HG02885 (cell line): ENCODE results near the gene PARP14.
"Not testable (repeated sequence)": the region's sequence is repeated elsewhere in the genome, so short reads cannot be mapped to it uniquely, and the experiment has no call there.

Source experiments
- ATAC-seq: cut with Tn5 transposase; IDR thresholded peaks from one replicate; pipeline ENCODE4 v1.9.1; 2021; ENCODE audit warnings: mild to moderate bottlenecking; ENCODE audit not compliant: unreplicated experiment, poor library complexity

The PARP14 gene

DNA sequence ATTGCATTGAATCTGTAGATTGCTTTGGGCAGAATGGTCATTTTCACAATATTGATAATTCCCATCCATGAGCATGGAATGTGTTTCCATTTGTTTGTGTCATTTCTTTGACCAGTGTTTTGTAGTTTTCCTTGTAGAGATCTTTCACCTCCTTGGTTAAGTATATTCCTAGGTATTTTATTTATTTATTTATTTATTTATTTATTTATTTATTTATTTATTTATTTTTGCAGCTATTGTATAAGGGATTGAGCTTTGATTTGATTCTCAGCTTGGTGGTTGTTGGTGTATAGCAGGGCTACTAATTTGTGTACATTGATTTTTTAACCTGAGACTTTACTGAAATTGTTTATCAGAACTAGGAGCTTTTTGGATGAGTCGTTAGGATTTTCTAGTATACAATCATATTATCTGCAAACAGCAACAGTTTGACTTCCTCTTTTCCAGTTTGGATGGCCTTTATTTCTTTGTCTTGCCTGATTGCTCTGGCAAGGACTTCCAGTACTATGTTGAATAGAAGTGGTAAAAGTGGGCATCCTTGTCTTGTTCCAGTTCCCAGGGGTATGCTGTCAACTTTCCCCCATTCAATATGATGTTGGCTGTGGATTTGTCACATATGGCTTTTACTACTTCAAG is 30.1 kb downstream of the PARP14 start:
- ATAC-seq, result not testable (repeated sequence)

DNA sequence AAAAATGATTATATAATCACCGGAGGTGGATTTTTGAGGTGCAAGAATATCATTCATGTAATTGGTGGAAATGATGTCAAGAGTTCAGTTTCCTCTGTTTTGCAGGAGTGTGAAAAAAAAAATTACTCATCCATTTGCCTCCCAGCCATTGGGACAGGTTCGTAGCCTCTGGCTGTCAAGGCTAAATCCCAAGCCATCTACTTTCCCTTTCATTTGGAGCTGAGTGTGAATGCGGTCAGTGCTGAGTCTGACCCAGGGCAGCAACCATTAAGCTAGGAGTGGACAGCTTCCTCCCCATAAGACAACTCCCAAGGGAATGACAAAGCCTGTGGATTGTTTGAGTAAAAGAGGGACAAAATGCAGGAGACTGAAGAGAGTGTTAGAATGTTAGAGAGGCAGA is 33.6 kb downstream of the PARP14 start:
- no peak for ATAC-seq

DNA sequence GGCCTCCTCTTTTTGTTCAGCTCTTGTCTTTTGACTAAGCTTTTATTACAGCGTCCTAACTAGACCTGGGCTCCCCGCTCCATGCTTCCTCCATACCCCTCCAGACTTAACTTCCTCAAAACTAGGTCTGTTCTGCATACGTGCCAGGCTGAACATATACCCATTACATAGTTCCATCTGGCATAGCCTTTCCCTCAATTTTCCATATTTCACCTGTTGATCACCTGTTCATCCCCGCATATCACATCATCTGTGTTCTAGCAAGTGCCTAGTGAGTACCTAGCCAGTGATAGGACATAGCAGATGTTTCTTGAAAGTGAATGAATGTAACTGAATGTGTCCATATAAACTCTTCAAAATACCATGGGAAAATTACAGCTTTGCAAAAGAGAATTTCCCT is 36.0 kb downstream of the PARP14 start:
- no peak for ATAC-seq

DNA sequence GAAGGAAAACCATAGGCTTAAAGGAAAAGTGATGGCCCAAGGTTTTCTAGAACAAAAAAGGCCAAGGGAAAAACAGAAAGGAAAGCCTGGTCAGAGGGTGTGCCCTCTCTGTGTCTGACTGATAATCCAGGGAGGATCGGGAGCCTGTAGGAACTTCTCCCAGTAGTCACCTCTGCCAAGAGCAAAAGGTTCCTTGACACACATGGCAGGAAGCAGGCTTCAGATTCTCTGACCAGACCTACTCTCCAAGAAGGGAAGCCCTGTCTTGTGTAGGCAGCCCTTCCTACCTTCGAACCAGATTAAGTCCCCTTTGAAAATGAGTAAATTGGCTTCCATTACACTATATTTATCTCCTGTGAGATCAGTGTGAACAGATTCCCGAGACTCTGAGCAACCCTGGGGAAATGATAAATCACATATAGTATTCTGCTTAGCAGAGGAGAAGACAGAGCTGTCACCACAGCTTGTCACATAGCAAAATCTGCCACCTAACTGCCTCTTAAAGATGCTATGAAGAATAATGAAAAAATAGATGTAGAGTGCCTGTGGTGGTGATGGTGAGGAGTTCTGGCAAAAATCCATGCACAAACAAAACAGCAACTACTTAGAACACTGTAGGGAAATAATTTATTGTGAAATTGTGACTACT is 38.8 kb downstream of the PARP14 start:
- ATAC-seq, result no peak

DNA sequence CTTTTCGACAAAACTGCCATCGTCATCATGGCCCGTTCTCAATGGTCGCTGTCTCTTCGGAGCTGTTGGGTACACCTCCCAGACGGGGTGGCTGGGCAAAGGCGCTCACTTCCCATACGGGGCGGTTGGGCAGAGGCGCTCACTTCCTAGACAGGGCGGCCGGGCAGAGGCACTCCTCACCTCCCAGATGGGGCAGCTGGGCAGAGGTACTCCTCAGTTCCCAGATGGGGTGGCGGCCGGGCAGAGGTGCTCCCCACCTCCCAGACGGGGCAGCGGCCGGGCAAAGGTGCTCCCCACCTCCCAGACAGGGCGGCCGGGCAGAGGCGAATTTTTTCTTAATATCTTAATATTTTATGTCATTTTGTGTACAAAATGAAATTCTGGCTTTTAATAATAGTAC is 44.5 kb downstream of the PARP14 start:
- no peak for ATAC-seq

DNA sequence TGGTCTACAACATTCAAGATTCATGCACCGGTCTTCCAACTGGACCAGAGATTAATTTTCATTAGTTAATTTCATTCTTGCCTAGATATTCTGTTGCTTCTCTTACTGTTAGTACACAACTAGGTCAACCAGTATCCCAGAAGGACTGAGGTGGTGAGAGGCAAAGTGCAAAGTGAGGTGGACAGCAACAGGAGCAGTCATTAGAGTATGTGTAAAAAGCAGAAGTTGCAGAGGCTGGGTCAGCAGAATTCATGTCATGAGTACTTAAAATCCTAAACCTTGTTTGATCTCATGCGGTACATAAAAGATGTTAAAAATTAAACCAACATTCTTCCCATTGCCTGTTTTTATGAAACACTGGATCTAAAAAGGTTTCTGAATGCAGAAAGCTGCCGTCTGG is 46.7 kb downstream of the PARP14 start:
- no peak for ATAC-seq

DNA sequence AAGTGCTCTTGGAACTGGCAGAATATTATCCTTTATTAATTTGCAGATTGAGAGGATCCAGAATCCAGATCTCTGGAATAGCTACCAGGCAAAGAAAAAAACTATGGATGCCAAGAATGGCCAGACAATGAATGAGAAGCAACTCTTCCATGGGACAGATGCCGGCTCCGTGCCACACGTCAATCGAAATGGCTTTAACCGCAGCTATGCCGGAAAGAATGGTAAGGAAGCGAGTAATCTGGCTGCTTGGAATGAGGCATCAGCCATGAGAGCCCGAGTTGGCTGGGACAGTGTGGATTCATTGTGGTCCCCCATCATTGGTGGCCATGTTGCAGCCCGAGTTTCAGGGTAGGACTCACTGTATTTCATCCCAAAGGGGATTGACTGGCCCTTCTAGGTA is 47.1 kb downstream of the PARP14 start:
- no peak for ATAC-seq

DNA sequence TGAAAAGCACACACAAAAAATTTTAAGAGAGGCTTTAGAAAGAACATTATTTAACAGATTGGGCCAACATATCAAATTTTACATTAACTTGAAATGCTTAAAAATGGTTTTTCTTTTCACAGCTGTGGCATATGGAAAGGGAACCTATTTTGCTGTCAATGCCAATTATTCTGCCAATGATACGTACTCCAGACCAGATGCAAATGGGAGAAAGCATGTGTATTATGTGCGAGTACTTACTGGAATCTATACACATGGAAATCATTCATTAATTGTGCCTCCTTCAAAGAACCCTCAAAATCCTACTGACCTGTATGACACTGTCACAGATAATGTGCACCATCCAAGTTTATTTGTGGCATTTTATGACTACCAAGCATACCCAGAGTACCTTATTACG is 47.5 kb downstream of the PARP14 start:
- ATAC-seq, result no peak

DNA sequence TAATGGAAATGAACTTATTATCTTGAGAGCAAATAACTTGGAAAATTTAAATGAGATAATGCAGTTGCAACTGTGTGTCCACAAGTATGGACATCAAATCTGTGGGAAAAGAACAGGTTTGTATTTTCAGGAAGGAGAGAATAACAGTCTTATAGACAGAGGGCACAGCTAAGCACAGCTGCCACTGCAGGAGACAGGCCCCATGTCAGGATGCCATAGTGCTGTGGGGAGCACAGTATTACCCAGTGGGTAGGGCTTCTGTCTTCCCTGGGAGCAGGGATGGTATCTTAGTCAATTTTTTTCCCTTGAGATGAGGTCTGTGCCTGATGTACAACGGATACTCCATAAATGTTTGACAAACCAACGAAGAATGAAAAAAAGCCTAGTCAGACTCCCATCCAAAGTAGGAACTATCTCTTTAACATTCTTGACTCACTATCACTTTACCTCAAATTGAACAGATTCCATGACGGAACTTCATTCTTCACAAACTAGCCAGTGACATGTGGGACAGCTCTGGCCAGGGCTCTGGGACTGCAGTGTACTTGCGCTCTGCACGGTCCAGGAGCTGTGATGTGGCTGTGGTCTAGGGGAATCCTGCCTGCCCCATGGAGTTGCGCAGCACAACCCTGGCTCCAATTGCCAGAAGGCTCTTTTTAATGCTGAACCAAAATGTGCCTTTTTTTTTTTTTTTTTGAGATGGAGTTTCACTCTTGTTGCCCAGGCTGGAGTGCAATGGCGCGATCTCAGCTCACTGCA is 48.3 kb downstream of the PARP14 start:
- no peak for ATAC-seq

DNA sequence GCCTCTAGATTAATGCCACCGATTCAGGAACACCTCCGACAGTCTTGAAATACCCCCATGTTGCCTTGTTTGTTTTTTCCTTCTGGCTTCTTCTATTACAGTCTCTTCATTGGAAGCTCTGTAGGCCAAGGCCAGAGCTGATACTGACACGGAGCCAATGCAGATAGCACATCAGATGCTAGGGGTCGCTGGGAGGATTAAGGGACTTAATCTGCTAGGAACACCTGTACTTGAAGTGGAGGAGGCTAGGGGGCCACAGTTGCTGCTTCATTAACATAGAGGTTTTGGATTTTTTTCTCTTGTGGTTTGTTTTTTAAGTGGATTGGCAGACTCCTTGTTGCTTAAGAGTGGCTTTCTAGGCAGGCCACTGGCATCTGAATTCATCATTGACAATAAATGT is 49.6 kb downstream of the PARP14 start:
- ATAC-seq, result no peak

DNA sequence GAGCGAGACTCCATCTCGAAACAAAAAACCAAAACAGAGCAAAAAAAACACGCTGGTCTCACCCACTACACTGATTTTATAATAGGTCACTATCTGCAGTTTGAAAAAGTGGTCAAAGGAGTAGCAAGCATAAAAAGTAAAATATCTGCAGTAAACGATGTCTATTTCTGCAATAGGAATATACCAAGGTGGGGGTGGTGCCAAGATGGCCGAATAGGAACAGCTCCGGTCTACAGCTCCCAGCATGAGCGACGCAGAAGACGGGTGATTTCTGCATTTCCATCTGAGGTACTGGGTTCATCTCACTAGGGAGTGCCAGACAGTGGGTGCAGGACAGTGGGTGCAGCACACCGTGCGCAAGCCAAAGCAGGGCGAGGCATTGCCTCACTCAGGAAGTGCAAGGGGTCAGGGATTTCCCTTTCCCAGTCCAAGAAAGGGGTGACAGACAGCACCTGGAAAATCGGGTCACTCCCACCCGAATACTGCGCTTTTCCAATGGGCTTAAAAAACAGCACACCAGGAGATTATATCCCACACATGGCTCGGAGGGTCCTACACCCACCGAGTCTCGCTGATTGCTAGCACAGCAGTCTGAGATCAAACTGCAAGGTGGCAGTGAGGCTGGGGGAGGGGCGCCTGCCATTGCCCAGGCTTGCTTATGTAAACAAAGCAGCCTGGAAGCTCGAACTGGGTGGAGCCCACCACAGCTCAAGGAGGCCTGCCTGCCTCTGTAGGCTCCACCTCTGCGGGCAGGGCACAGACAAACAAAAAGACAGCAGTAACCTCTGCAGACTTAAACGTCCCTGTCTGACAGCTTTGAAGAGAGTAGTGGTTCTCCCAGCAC is 52.3 kb downstream of the PARP14 start:
- not testable (repeated sequence) for ATAC-seq

DNA sequence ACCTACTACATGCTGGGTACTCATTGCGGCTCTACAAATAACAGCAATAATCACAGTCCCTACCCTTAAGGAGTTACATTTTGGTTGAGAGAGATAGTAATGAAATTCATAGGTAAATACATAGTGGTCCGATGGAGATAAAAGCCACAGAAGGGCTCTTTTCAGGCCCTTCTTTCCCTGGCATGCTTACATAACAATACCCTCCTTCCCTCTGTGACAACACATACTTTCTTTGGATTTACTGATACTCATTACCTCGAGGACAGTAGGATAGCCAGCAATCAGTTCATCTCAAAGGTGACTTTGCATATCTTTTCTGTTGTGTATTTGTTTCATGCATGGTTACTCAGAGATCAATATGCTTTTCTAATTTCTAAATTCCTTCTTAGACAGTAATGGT is 58.5 kb downstream of the PARP14 start:
- no peak for ATAC-seq

DNA sequence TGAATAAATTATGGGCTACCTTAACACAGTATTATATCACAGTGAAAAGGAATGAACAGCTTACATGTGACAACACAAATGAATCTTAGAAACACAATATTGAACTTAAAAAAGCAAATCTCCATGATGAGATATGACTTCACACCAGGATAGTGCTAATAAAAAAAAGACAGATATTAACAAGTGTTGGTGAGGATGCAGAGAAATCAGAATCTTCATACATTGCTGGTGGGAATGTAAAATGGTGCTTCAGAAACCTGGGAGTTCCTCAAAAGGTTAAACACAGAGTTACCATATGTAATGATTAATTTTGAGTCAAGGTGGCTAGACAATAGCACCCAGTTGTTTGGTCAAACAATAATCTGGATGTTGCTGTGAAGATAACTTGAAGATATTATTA is 61.6 kb downstream of the PARP14 start:
- ATAC-seq, result no peak

DNA sequence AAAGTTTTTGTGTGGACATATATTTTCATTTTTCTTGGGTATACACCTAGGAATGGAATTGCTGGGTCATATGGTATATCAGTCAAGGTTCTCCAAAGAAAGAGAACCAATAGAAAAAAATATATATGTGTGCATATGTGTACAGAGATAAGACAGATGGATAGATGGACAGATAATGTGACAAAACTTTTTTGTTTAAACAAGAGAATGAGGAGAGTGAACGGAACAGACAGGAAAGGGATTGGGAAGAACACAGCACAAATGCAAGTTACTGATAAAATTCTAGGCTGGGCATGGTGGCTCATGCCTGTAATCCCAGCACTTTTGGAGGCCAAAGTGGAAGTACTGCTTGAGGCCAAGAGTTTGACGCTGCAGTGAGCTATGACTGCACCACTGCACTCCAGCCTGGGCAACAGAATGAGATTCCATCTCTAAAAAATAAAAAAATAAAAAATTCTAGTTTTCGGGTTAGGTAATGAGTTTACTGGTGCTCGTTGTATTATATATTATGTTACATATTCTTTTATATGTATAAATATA is 63.0 kb downstream of the PARP14 start:
- ATAC-seq, result no peak

DNA sequence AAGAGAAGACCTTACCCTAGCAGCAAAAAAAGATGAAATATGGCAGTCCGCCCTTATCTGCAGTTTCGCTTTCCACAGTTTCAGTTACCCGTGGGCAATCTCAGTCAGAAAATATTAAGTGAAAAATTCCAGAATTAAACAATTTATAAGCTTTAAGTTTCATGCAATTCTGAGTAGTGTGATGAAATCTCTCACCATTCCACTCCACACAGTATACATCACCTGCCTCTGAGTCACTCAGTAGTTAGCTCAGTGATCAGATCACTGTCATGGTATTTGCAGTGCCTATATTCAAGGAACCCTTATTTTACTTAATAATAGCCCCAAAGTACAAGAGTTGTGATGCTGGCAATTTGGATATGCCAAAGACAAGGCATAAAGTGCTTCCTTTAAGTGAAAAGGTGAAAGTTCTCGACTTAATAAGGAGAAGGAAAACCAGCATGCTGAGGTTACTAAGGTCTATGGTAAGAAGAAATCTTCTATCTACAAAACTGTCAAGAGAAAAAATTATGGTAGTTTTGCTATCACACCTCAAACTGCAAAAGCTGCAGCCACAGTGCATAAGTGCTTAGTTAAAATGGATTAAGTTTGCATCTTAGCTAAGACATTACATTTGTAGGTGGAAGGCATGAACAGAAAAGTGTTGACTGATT is 64.9 kb downstream of the PARP14 start:
- no peak for ATAC-seq

DNA sequence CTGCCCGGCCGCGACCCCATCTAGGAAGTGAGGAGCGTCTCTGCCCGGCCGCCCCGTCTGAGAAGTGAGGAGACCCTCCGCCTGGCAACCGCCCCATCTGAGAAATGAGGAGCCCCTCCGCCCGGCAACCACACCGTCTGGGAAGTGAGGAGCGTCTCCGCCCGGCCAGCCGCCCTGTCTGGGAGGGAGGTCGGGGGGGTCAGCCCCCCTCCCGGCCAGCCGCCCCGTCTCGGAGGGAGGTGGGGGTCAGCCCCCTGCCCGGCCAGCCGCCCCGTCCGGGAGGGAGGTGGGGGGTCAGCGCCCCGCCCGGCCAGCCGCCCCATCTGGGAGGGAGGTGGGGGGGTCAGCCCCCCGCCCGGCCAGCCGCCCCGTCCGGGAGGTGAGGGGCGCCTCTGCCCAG is 66.7 kb downstream of the PARP14 start:
- ATAC-seq, result not testable (repeated sequence)

DNA sequence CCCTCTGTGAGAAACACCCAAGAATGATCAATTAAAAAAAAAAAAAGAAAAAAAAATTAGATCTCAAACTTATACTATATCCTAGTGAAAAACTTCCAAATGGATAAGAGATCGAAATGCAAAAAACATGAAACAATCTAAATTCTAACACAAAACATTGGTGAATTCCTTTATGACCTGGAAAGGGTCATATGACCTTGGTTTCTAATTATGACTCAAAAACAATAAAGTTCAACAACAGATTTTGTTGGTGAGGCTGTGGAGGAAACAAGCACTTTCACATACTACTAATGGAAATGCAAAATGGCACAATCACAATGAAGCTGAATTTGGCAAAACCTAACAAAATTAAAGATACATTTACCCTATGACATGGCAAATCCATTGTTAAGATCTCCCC is 67.7 kb downstream of the PARP14 start:
- no peak for ATAC-seq

DNA sequence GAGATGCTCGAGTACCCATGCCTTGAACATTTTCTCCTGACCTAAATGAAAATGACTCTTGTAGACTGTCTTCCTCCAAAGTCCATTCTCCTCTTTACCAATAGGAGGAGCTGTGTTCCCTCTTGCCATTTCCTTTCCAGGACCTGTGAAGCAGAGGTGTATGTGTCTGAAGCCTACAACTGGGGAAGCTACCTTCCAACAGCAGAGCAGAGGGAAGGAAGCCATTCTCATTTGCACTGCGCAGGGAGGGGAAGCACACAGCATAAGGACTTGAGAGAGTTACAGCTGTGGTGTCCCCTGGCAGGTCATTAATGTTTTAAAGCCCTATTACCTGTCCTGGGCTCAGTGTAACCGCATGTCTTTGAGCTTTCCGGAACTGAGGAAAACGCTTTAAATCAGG is 74.3 kb downstream of the PARP14 start:
- peak; percentile 62 for ATAC-seq

DNA sequence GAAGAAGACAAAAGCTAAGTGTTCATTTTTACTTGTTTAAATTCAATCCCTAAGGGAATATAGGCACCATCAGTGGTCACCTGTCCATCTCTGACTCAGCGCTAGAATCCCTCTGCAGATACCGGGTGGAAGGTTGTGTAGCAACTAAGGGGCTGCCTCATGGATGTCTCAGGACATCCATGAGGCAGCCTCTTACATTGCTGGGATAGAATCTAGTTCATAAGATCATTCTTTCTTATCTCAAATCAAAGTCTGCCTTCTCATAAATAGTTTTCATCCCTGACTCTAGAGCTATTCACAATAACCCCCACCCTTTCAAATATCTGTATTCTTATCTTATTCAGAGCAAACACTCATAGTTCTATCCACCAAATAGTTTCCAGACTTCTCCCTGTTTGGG is 74.9 kb downstream of the PARP14 start:
- ATAC-seq, result no peak
